PC-9 (cell line): ENCODE results near the gene MAST4. TPM values are rescaled to one million over a fixed set of nuclear protein-coding genes. Genes with fewer than 3 reads are reported as not detected.

Experiments
- BruUV-seq: library from RNA; stranded (reverse); fragments of 400-500 nt; replicated peaks from 2 replicates; lab custom pipeline; 2021; lab: Mats Ljungman, UMichigan
- CTCF ChIA-PET: fragments of 300-600 bp; sonication (Branson Sonifier 250); formaldehyde crosslinking; loops from one replicate; lab custom pipeline; 2022; ENCODE audit warnings: antibody characterized with exemption; lab: Charles Lee
- POLR2A ChIA-PET: fragments of 300-600 bp; sonication (Branson Sonifier 250); formaldehyde crosslinking; loops from one replicate; lab custom pipeline; 2022; ENCODE audit warnings: antibody characterized with exemption; ENCODE audit not compliant: unreplicated experiment; lab: Charles Lee
- DNase-seq, 2 experiments: peaks; one replicate each; pipeline versions ENCODE4 v3.0.0 to v3.0.0-alpha.2; 2015 to 2022; ENCODE audit warnings: mixed read lengths in 1 of 2
- H2AFZ ChIP-seq: fragments of 200-600 bp; sonication (generic); 2 replicates; pipeline ENCODE4 v1.8.1; 2017; ENCODE audit warnings: antibody characterized with exemption
- H3F3A ChIP-seq: fragments of 200-600 bp; sonication (generic); 2 replicates; pipeline ENCODE4 v1.8.1; 2017; ENCODE audit warnings: antibody characterized with exemption, mild to moderate bottlenecking, low read depth; ENCODE audit not compliant: insufficient read depth
- H3K27ac ChIP-seq: fragments of 200-600 bp; sonication (generic); 2 replicates; pipeline ENCODE4 v1.6.1; 2016; ENCODE audit warnings: mixed run types
- H3K27me3 ChIP-seq: fragments of 200-600 bp; sonication (generic); 2 replicates; pipeline ENCODE4 v1.6.1; 2016; ENCODE audit warnings: low read depth, mixed run types; ENCODE audit not compliant: insufficient read depth
- H3K36me3 ChIP-seq: fragments of 200-600 bp; sonication (generic); 2 replicates; pipeline ENCODE4 v1.6.1; 2016; ENCODE audit warnings: low read depth, mixed run types
- H3K4me1 ChIP-seq: fragments of 200-600 bp; sonication (generic); replicated peaks from 2 replicates; pipeline ENCODE4 v1.6.1; 2016; ENCODE audit warnings: mixed run types; ENCODE audit not compliant: insufficient read depth
- H3K4me2 ChIP-seq: fragments of 200-600 bp; sonication (generic); 2 replicates; pipeline ENCODE4 v1.6.1; 2017; ENCODE audit warnings: mixed run types
- H3K4me3 ChIP-seq: fragments of 200-600 bp; sonication (generic); 2 replicates; pipeline ENCODE4 v1.6.1; 2016; ENCODE audit warnings: mixed run types
- H3K79me2 ChIP-seq: fragments of 200-600 bp; sonication (generic); 2 replicates; pipeline ENCODE4 v1.6.1; 2017; ENCODE audit warnings: low read depth, mixed run types
- H3K9me2 ChIP-seq: fragments of 200-600 bp; sonication (generic); 2 replicates; pipeline ENCODE4 v1.8.1; 2017; ENCODE audit warnings: mild to moderate bottlenecking; ENCODE audit not compliant: insufficient read depth
- H3K9me3 ChIP-seq: fragments of 200-600 bp; sonication (generic); 2 replicates; pipeline ENCODE4 v1.8.1; 2016; ENCODE audit warnings: low read depth; ENCODE audit not compliant: insufficient read depth
- H4K20me1 ChIP-seq: fragments of 200-600 bp; sonication (generic); 2 replicates; pipeline ENCODE4 v1.8.1; 2017; ENCODE audit not compliant: insufficient read depth
- CTCF ChIP-seq: fragments of 200-600 bp; sonication (generic); conservative IDR thresholded peaks from 2 replicates; pipeline ENCODE4 v1.6.1; 2017; ENCODE audit warnings: mixed run types, antibody characterized with exemption, mild to moderate bottlenecking, moderate library complexity
- EZH2 ChIP-seq: fragments of 200-600 bp; sonication (generic); IDR thresholded peaks from 2 replicates; pipeline ENCODE4 v1.8.0; 2017; ENCODE audit warnings: antibody characterized with exemption, low read depth
- intact Hi-C: fragments of 100-400 bp; cut with micrococcal nuclease; formaldehyde crosslinking; loops from one replicate; pipeline ENCODE4 v1.10.0; 2022; ENCODE audit not compliant: unreplicated experiment
- total RNA-seq: library from RNA; stranded (reverse); gene quantifications from 2 replicates; pipeline ENCODE4 v1.2.3, GENCODE V29; 2021

Gene MAST4
- total RNA-seq, 1 experiment from 2014 or later: 19.3 TPM

DNA sequence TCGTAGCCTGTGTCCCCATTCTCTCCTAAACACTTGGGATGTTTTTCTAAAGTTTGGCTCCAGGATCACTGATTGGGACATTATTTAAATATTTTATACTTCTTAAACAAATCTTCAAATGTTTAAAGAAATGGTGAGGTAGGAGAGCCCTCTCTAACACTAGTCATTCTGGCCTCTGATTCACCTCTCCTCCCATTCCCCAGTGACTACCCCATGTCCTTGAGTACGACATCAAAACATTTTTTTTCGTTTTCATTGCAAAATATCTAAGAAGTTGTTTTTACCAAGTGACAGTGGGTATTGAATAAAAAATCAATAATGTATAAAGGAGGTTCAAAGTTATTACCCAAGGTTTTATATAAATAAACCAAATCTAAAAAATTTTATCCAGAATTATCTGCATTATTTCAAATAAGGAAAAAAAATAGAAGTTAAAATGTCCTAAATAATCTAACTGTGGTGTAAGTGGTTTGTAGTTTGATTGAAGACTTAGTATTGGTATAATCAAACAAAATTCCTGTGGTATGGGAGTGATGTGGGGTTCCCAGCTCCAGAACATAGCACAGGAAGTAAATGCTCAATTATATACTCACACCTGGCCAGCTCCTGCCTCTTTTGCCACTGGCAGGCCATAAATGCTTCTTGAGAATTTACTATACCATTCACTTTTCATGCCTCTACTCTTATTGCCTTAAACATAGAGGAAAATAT, 51.1 kb downstream of the MAST4 start:
- no TSS peak for BruUV-seq
- Histone ChIP-seq H2AFZ (no peak overlapping the region), H3K27ac (no peak overlapping the region), H3K4me1 (no peaks in the 10 kb centered on the region), H3K79me2 (no peaks in the 10 kb centered on the region), H3K36me3 (no peaks in the 10 kb centered on the region), H3K27me3 (no peaks in the 10 kb centered on the region), H3K4me3 (no peak overlapping the region), H4K20me1 (no peaks in the 10 kb centered on the region), H3K4me2 (no peak overlapping the region), H3K9me3 (no peaks in the 10 kb centered on the region), H3F3A (no peaks in the 10 kb centered on the region), H3K9me2 (no peaks in the 10 kb centered on the region; the same call in 1 of the 2 replicates)
- intact Hi-C loops: no loop called here
- ChIA-PET POLR2A (no interaction called here), CTCF (no interaction called here)
- DNase-seq: no peak
- TF ChIP-seq EZH2 (no peak), CTCF (no peak)

DNA sequence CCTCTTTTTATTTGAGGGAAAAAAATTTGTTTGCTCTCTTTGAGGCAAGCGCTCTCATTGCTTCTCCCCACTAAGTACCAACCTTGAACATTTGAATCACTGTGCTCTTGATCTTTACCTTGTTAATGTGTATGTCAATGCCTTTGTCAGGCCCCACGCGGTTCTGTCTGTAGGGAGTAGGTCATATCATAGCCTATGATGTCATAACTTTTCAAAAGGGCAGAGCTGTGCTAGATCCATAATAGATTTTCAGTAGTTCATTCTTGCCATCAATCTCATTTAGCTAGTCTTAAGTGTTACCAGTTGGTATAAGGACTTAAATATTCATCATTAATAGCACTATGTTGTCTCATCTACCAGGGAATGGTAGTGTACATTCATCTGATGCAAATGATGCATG, 56.6 kb downstream of the MAST4 start:
- Histone ChIP-seq H3K4me3 (no peak overlapping the region), H3K4me2 (no peak overlapping the region), H3K9me3 (no peaks in the 10 kb centered on the region), H3K4me1 (no peaks in the 10 kb centered on the region), H3K9me2 (no peaks in the 10 kb centered on the region), H4K20me1 (no peaks in the 10 kb centered on the region), H3F3A (no peaks in the 10 kb centered on the region), H3K27ac (no peak overlapping the region), H3K79me2 (no peaks in the 10 kb centered on the region), H3K27me3 (no peaks in the 10 kb centered on the region), H2AFZ (no peak overlapping the region), H3K36me3 (no peaks in the 10 kb centered on the region)
- ChIA-PET POLR2A (no interaction called here), CTCF (no interaction called here)
- BruUV-seq: no TSS peak
- intact Hi-C loops: no loop called here
- TF ChIP-seq CTCF: no peak
- TF ChIP-seq EZH2: no peak
- no peak for DNase-seq

DNA sequence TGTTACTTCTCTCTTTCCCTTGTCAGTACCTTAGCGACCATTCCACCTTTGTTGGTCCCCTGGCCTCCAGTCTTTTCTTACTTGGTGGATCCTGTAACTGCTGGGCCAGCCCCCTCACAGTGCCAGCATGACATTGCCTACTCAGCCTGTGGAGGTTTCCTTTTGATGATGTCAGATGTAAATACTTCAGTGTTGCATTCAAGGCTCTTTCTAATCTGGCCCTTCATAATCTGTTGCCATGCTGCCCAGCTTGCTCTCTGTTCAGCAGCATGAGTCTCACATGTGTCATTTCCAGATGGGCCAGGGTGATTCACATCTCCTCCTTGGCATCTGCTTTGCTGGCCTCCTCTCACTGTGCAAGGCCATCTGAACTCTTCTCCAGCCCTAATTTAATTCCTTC, 57.1 kb downstream of the MAST4 start:
- Histone ChIP-seq H4K20me1 (no peaks in the 10 kb centered on the region), H3K4me3 (no peak overlapping the region), H3K9me2 (no peaks in the 10 kb centered on the region), H3K27ac (no peak overlapping the region), H3K79me2 (no peaks in the 10 kb centered on the region), H3K36me3 (no peaks in the 10 kb centered on the region), H2AFZ (no peak overlapping the region), H3K4me2 (no peak overlapping the region), H3K9me3 (no peaks in the 10 kb centered on the region), H3K27me3 (no peaks in the 10 kb centered on the region), H3F3A (no peaks in the 10 kb centered on the region), H3K4me1 (no peaks in the 10 kb centered on the region)
- BruUV-seq: no TSS peak
- no peak for DNase-seq
- intact Hi-C loops: no loop called here
- TF ChIP-seq CTCF (no peak), EZH2 (no peak)
- POLR2A ChIA-PET: interaction anchor here (0.6 kb wide), 1 partner anchor 1623 kb away, joined by 7 read pairs; no protein-coding TSS in a partner anchor
- CTCF ChIA-PET: no interaction called here
